Hepatocyte (in vitro differentiated cells): ENCODE results near the gene ZNF283. TPM values are rescaled to one million over a fixed set of nuclear protein-coding genes. Genes with fewer than 3 reads are reported as not detected.

Experiments
- DNase-seq: peaks from one replicate; pipeline ENCODE4 v3.0.0-alpha.2; 2016; ENCODE audit warnings: low spot score
- H2AFZ ChIP-seq: fragments of 200-600 bp; sonication (generic); 2 replicates; pipeline ENCODE4 v1.6.0; 2016; ENCODE audit warnings: antibody characterized with exemption, mild to moderate bottlenecking
- H3K27ac ChIP-seq: fragments of 200-600 bp; sonication (generic); 2 replicates; pipeline ENCODE4 v1.5.1; 2016; ENCODE audit warnings: mild to moderate bottlenecking
- H3K27me3 ChIP-seq: fragments of 200-600 bp; sonication (generic); 2 replicates; pipeline ENCODE4 v1.6.1; 2016
- H3K36me3 ChIP-seq: fragments of 200-600 bp; sonication (generic); replicated peaks from 2 replicates; pipeline ENCODE4 v1.5.1; 2016; ENCODE audit warnings: low read depth; ENCODE audit not compliant: insufficient read depth
- H3K4me1 ChIP-seq: fragments of 200-600 bp; sonication (generic); 2 replicates; pipeline ENCODE4 v1.5.1; 2016; ENCODE audit warnings: mild to moderate bottlenecking, moderate library complexity; ENCODE audit not compliant: insufficient read depth
- H3K4me2 ChIP-seq: fragments of 200-600 bp; sonication (generic); 2 replicates; pipeline ENCODE4 v1.6.0; 2016
- H3K4me3 ChIP-seq: fragments of 200-600 bp; sonication (generic); 2 replicates; pipeline ENCODE4 v1.5.1; 2016; ENCODE audit warnings: mild to moderate bottlenecking
- H3K79me2 ChIP-seq: fragments of 200-600 bp; sonication (generic); 2 replicates; pipeline ENCODE4 v1.6.0; 2017; ENCODE audit warnings: mild to moderate bottlenecking
- H3K9me2 ChIP-seq: fragments of 200-600 bp; sonication (generic); replicated peaks from 2 replicates; pipeline ENCODE4 v1.6.0; 2017; ENCODE audit warnings: mild to moderate bottlenecking; ENCODE audit not compliant: insufficient read depth
- H3K9me3 ChIP-seq: fragments of 200-600 bp; sonication (generic); 2 replicates; pipeline ENCODE4 v1.5.1; 2016; ENCODE audit warnings: low read depth, mild to moderate bottlenecking
- H4K20me1 ChIP-seq: fragments of 200-600 bp; sonication (generic); 2 replicates; pipeline ENCODE4 v1.6.0; 2016; ENCODE audit warnings: mild to moderate bottlenecking; ENCODE audit not compliant: insufficient read depth, poor library complexity, severe bottlenecking
- EZH2 ChIP-seq: fragments of 200-600 bp; sonication (generic); IDR thresholded peaks from 2 replicates; pipeline ENCODE4 v1.6.1; 2016; ENCODE audit warnings: antibody characterized with exemption, mild to moderate bottlenecking, borderline replicate concordance
- EZH2phosphoT487 ChIP-seq: fragments of 200-600 bp; sonication (generic); IDR thresholded peaks from one replicate; pipeline ENCODE4 v1.6.1; 2018; ENCODE audit warnings: antibody characterized with exemption, mild to moderate bottlenecking, low read depth, moderate library complexity; ENCODE audit not compliant: unreplicated experiment, severe bottlenecking
- WGBS: methylation state at CpG from one replicate; pipeline ENCODE4 v1.1.6; 2016; ENCODE audit warnings: low lambda C conversion rate; ENCODE audit errors: missing lambda C conversion rate; 5-methylcytosine and 5-hydroxymethylcytosine counted together
- polyA plus RNA-seq: library from polyadenylated mRNA; unstranded; fragments of >200 nt; fragmentation: Nextera tagmentation; extraction: Ambion mirVana; gene quantifications from 2 replicates; pipeline ENCODE4 v1.2.1, GENCODE V29; 2016
- total RNA-seq: library from RNA; depleted of rRNA; stranded (reverse); fragments of >200 nt; gene quantifications from 2 replicates; pipeline ENCODE4 v1.2.3, GENCODE V29; 2014
- TF ChIP-seq, protein P1 (sequence below): fragments of 200-600 bp; sonication (generic); IDR thresholded peaks from 2 replicates; pipeline ENCODE4 v1.5.1; 2016; ENCODE audit warnings: antibody characterized with exemption, mild to moderate bottlenecking; ENCODE audit not compliant: poor library complexity

The ZNF283 gene
- total and polyA plus RNA-seq, 2 experiments from 2014 or later = 1.8 to 10.7 TPM

GRCh38 chr19:43782689-43783231 lies 44.4 kb upstream of the ZNF283 start:
- Histone ChIP-seq H3K27ac (no peak overlapping the region), H3K36me3 (no peaks in the 10 kb centered on the region), H3K4me1 (no peaks in the 10 kb centered on the region), H3K9me2 (no peaks in the 10 kb centered on the region), H3K4me3 (no peak overlapping the region), H3K27me3 (no peaks in the 10 kb centered on the region), H3K9me3 (no peaks in the 10 kb centered on the region), H3K79me2 (no peaks in the 10 kb centered on the region), H2AFZ (no peak overlapping the region), H3K4me2 (no peak overlapping the region), H4K20me1 (no peaks in the 10 kb centered on the region)
- DNase-seq = no peak
- 87% methylated on average over 24 of the region's 24 CpGs for WGBS
- TF ChIP-seq EZH2phosphoT487 = no peak
- TF ChIP-seq, protein P1, sequence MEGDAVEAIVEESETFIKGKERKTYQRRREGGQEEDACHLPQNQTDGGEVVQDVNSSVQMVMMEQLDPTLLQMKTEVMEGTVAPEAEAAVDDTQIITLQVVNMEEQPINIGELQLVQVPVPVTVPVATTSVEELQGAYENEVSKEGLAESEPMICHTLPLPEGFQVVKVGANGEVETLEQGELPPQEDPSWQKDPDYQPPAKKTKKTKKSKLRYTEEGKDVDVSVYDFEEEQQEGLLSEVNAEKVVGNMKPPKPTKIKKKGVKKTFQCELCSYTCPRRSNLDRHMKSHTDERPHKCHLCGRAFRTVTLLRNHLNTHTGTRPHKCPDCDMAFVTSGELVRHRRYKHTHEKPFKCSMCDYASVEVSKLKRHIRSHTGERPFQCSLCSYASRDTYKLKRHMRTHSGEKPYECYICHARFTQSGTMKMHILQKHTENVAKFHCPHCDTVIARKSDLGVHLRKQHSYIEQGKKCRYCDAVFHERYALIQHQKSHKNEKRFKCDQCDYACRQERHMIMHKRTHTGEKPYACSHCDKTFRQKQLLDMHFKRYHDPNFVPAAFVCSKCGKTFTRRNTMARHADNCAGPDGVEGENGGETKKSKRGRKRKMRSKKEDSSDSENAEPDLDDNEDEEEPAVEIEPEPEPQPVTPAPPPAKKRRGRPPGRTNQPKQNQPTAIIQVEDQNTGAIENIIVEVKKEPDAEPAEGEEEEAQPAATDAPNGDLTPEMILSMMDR = no peak
- TF ChIP-seq EZH2 = no peak

DNA sequence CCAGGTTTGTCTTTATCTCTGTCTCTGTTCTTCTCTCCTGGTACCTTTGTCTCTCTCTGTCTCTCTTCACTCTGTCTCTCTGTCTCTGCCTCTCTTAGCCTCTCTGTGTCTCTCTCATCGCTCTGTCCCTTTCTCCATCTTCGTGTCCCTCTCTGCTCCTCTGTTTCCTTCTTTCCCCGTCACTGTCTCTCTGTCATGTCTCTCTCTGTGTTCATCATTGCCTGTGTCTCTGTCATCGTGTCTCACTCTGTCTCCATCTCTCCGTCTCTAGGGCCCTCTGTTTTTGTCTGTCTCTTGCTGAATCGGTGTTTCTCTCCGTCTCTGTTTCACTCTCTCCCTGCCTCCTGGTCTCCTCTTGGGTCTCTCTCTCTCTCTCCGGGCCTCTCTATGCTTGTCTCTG lies 43.5 kb upstream of the ZNF283 start:
- no peak for TF ChIP-seq EZH2phosphoT487
- no peak for DNase-seq
- Histone ChIP-seq H3K9me3 (no peaks in the 10 kb centered on the region), H3K79me2 (no peaks in the 10 kb centered on the region), H3K9me2 (no peaks in the 10 kb centered on the region), H3K27me3 (no peaks in the 10 kb centered on the region), H3K36me3 (no peaks in the 10 kb centered on the region), H3K27ac (no peak overlapping the region), H2AFZ (no peak overlapping the region), H4K20me1 (no peaks in the 10 kb centered on the region), H3K4me2 (no peak overlapping the region), H3K4me1 (no peaks in the 10 kb centered on the region), H3K4me3 (no peak overlapping the region)
- 91% methylated on average over 8 of the region's 8 CpGs for WGBS

- TF ChIP-seq EZH2phosphoT487 (no peak), EZH2 (no peak)
- TF ChIP-seq, protein P1 = no peak
- no peaks in the 10 kb centered on the region for H3K79me2 ChIP-seq
- H4K20me1 ChIP-seq = no peaks in the 10 kb centered on the region
- peak overlapping the region; percentile 26 for H3K27ac ChIP-seq
- H3K36me3 ChIP-seq = no peaks in the 10 kb centered on the region
- H2AFZ ChIP-seq = no peak overlapping the region
- no peaks in the 10 kb centered on the region for H3K9me3 ChIP-seq
- no peaks in the 10 kb centered on the region for H3K4me1 ChIP-seq
- no peak overlapping the region for H3K4me2 ChIP-seq
- no peaks in the 10 kb centered on the region for H3K9me2 ChIP-seq
- no peaks in the 10 kb centered on the region for H3K27me3 ChIP-seq
- no peak overlapping the region for H3K4me3 ChIP-seq
- WGBS = 77% methylated on average over 4 of the region's 4 CpGs
- peak; percentile 74 for DNase-seq
Measured at GRCh38 chr19:43784241-43784980, 42.7 kb upstream of the ZNF283 start.

DNA sequence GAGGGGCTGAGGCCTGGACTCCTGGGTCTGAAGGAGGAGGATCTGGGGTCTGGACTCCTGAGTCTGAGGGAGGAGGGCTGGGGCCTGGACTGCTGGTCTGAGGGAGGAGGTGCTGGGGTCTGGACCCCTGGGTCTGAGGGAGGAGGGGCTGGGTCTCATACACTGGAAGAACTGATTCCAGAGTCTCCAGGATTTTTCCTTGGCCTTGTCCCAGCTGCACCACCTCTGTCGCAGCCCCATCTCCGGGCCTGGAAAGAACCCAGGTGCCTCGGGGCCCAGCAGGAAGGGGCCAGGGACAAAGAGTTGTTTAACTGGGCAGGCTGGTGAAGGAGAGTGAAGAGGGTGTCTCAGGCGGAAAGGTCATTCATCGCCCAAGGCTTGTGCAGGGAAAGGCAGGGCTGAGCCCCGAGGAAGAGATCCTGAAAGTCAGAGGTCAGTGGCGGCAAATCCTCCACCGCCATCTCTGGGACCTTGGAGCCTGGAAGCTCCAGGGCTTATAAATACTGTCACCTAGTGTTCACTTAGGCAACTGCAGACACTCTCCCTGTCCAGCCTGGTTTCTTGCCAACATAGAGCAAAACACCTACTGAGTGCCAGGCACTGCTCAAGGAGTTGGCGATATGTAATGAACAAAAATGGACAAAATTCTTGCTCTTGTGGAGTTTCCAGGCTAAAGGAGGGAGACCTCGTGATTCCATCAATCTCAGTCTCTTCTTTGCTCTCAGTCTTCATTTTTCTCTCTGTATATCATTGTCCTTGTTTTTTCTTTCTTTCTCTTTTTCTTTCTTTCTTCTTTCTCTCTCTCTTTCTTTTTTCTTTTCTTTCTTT lies 41.9 kb upstream of the ZNF283 start:
- no peaks in the 10 kb centered on the region for H3K9me3 ChIP-seq
- 24% methylated on average over 10 of the region's 10 CpGs for WGBS
- no peak overlapping the region for H3K4me3 ChIP-seq
- no peaks in the 10 kb centered on the region for H3K36me3 ChIP-seq
- no peaks in the 10 kb centered on the region for H3K9me2 ChIP-seq
- H4K20me1 ChIP-seq = no peaks in the 10 kb centered on the region
- H3K27ac ChIP-seq = peak overlapping the region; percentile 26
- no peaks in the 10 kb centered on the region for H3K79me2 ChIP-seq
- H2AFZ ChIP-seq = peak overlapping the region; percentile 36
- H3K4me2 ChIP-seq = peak overlapping the region; percentile 48
- no peaks in the 10 kb centered on the region for H3K4me1 ChIP-seq
- H3K27me3 ChIP-seq = no peaks in the 10 kb centered on the region
- TF ChIP-seq EZH2 = no peak
- TF ChIP-seq, protein P1 = peak; percentile 92
- peak; percentile 82 for DNase-seq
